Skin of body (tissue), 2 donors: ENCODE results near the gene SGCA. TPM values are rescaled to one million over a fixed set of nuclear protein-coding genes. Genes with fewer than 3 reads are reported as not detected.

Experiments used
- DNase-seq: peaks from one replicate; lab custom pipeline; 2025; lab: John Stamatoyannopoulos, UW
- total RNA-seq: library from RNA; depleted of rRNA; stranded (reverse); fragments of >200 nt; gene quantifications from one replicate; pipeline ENCODE4 v1.2.3, GENCODE V29; 2014

The SGCA gene
- total RNA-seq, 1 donor from 2014 or later: 14.6 TPM

DNA sequence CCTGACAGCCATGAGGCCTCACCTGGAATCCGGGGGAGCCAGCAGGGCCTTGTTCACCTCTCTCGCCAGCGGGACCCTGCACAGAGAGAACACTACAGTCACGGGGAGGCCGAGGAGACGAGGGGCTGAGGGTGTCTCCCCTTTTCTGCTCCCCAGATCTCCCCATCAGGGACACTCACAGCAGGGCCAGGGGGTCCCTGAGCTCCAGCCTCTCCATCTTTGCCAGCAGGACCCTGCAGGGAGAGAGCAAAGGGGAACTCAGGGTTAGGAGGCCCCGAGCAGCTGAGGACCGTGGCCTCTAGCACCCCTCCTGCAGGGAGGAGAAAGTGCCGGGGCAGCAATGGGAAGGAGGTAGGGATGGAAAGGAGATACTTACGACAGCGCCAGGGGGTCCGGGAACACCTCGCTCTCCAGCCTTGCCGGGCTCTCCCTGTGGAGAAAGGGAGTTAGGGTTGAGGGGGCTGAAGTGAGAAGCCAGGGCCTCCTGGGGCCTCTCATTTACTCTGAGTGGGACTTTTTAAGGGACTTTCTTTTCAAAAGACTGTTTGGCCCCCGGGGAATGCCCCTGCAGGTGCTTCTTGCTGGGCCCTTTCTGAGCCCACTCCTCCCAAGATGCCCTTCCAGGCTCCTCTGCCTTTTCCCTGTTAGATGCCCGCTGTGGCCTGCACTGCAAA lies 26.9 kb downstream of the SGCA start:
- DNase-seq: no peak

DNA sequence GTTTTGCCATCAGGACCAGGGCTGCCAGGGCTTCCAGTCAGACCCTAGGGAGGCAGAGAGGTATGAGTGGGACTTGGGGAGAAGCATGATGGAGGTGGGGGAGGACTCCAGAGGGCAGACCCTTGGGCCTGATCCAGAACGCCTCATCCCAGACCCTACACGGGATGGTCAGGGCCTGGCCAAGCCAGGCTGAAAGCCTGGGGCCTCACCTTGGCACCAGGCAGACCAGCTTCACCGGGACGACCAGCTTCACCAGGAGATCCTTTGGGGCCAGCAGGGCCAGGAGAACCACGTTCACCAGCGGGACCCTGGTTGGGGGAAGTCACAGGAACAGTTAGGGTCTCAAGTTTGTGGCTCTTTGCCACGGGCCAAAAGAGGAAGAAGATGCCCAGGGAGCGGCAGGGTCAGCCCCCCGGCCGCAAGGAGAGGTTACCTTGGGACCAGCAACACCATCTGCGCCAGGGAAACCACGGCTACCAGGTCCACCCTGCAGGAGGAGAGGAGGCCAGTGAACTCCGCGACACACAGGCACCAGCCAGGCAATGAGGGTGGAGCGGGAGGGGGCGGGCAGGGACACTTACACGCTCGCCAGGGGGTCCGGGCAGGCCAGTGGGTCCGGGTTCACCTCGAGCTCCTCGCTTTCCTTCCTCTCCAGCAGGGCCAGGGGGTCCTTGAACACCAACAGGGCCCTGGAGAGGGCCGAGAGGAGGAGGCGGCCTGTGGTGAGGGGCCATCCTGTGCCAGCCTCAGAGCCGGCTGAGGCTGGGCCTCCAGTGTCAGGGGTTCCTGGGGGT lies 28.5 kb downstream of the SGCA start:
- no peak for DNase-seq

DNA sequence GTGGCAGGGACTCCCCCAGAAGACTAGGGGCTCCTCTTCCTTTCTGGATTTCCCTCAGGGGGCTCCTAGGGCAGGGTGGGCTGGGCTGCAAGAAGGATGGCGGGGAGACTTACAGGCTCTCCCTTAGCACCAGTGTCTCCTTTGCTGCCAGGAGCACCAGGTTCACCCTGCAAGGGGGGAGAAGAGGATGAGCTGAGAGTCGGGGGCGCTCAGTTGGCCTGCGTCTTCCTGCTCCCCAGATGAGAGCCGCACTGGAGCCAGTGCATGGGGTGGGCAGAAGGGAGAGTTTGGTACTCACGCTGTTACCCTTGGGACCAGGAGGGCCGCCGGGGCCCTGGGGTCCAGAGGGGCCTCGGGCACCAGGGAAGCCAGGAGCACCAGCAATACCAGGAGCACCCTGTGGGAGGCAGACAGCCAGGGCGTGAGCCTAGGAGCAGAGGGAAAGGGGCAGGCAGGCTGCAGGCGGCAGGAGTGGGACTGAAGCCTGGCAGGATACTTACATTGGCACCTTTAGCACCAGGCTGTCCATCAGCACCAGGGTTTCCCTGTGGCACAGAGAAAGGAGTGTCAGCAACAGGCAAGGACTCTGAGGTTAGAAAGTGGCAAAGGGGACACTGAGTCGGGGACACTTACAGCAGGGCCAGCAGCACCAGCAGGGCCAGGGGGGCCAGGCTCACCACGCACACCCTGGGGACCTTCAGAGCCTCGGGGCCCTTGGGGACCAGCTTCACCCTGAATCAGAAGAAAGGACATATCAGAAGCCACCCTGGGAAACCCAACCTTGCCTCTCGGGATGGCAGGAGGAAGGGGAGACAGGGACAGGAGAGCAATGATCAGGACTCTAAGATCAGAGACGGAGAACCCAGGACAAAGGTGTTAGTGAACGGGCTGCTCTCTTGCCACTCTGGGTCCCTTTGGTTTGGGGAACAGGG lies 29.4 kb downstream of the SGCA start:
- no peak for DNase-seq

DNA sequence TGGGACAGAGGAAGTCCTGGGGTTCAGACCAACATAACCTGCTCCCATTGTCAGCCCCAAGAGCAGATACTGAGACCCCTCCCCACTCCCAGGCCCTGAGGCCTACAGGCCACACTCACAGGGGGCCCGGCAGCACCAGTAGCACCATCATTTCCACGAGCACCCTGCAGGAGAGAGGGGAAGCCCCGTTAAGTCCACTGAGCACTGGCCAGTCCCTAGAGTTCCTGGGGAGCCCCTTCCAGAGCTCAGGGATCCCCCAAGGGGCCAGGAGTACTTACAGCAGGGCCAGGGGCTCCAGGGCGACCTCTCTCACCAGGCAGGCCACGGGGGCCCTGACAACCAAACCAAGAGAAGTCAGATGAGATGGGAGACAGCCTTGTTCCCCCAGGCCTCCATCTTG lies 30.2 kb downstream of the SGCA start:
- no peak for DNase-seq

DNA sequence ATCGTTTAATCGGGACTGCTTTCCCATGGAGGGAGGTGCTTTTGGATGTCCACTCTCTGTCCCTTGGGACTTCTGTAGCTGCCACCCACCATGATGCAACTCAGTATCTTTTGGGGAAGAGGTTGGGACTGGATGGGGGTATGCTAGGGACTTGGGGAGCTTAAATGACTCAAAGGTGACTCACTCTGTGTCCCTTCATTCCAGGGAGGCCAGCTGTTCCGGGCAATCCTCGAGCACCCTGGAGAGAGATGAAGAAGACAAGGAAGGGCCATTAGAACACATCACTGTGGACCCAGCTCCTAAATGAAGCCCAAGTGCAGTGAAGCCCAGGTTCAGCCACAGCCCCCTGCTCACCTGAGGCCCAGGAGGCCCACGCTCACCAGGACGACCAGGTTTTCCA lies 31.0 kb downstream of the SGCA start:
- DNase-seq: no peak

DNA sequence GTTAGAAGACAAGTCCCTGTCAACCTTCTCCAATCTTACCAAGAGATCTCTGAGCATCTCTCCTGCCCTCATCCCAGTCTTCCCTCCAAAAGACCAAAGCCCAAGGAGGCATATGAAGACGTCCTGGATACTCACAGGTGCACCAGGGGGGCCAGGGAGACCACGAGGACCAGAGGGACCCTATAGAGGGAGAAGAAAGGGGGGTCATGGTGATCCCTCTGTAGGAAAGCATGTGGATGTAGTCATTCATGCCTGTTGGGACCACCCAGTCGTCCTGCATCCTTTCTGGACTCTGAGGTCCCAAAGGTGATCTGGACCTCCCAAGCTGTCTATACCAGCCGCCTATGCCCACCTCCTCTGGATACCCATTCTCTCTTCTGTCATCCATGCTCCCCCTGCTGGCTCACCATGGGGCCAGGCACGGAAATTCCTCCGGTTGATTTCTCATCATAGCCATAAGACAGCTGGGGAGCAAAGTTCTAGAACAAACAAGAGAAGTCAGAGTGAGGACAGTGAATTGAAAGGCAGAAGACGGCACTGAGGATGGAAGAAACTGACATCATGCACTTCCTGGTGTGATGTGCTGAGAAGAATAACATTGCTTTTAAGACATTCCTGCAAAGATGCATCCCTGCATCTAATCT lies 32.3 kb downstream of the SGCA start:
- no peak for DNase-seq

DNA sequence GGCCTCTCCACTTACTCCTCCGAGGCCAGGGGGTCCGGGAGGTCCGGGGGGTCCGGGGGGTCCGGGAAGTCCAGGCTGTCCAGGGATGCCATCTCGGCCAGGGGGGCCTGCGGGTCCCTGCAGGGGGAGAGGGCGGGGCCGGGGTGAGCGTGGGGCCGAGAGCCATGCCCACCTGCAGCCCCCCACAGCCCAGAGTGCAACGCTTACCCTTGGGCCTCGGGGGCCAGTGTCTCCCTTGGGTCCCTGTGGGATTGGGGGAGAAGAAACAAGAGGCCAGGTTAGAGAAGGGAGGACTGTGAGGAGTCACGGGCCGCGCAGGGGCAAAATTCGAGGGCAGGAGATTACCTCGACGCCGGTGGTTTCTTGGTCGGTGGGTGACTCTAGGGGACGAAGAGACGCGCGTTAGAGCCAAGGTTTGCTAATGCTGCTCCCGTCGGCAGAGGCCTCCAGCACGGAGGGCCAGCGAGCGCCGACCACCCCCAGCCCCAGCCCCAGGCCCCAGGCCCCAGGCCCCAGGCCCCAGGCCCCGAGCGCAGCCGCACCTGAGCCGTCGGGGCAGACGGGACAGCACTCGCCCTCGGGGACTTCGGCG lies 33.5 kb downstream of the SGCA start:
- DNase-seq: no peak

DNA sequence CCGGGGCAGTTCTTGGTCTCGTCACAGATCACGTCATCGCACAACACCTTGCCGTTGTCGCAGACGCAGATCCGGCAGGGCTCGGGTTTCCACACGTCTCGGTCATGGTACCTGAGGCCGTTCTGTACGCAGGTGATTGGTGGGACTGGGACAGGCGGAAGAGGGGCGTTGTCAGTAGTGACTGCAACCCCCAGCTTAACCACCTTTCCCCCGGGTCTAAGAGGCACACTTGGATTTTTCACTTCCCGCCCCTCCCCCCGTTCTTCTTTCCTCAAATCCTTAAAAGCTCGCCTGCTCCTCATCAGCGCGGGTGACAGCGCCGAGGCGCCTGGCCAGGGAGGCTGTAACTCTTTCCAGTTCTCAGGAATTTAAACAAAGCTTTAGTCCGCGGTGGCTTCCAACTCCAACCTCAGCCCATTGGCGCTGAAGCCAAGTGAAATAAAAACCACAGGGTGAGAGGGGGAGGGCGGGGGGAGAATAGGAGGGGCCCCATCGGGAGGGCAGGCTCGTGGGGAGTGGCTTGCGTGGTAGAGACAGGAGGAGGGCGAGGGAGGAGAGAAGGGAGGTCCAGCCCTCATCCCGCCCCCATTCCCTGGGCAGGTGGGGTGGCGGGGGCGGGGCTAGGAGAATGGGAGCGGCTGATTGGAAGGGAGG lies 34.1 kb downstream of the SGCA start:
- DNase-seq: peak; percentile 93

DNA sequence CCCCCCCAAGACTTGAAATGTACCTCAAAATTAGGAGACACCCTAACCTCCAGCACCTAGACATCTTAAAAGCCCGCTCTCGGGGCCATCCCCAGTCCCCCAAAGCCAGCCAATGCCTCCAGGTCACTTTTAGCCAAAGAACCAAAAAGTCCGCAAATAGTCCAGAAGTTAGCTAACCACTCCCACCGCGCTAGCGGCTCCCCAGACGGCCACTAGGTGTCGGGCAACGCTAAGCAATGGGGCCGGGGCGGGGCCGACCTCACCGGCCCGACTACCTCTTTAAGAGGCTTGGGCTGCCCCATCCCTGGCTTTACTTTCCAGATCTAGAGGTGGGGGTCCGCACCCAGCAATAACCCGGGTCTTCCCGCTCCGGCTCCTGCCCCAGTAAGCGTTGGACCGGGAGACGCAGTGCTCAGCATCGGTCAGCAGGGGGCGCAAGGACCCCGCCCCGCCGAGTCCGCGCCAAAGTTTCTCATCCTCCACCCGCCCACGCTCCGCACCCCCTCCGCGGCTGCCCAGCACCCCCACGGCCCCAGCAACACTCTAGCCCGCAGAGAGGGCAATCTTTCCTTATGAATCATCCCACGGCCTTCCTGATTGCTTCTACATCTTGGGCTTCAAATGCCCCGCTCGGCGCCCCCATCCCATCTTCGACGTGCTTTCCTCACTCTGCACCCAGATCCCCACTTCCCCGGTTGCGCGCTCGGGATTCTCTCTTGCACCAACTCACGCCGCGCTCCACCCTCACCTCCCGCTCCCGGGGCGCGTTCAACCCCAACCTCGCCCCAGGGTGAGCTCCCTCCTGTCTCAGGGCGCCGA lies 34.9 kb downstream of the SGCA start:
- peak; percentile 93 for DNase-seq

DNA sequence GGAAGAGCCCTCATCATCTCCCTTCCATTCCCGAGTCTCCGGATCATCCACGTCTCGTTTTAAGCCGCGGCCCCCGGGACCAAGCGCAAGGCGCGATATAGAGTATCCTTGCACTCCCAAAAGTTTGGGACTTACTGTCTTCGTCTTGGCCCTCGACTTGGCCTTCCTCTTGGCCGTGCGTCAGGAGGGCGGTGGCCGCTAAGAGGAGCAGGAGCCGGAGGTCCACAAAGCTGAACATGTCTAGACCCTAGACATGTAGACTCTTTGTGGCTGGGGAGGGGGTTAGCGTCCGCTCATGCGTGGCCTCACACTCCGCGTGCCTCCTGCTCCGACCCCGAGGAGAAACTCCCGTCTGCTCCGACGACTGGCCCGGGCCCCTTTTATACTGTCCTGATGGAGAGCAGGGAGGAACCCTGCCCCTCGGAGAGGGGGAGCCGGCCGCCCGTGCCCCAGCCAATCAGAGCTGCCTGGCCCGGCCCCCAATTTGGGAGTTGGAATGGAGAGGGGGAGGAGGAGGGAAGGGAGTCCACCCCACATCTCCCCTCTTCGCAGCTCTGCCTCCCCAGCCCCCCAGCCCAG lies 35.6 kb downstream of the SGCA start, which contains the start of gene COL1A1:
Gene COL1A1 (minus strand): TSS at position 356 of the 579 bp plus-strand sequence. CDS start 118 bp downstream, at position 238.
- peak; percentile 89 for DNase-seq

DNA sequence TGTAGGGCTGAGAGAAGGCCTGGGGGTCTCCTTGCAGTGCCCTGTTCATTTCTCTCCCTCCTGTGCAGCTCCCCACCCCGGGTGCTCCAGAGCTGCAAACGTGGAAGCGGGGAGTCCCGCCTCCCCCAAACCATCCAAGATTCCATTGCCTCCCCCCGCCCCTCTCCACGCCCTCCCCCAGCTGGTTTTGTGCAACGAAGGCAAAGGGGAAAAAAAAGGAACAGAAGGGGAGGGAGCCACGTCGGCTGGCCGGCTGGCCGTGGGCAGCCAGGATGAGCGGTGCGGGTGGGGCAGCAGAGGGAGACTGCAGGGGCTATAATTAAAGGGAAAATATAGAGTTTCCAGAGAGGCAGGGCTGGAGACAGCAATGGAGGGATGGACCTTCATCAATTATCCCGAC lies 37.3 kb downstream of the SGCA start:
- DNase-seq: peak; percentile 89

DNA sequence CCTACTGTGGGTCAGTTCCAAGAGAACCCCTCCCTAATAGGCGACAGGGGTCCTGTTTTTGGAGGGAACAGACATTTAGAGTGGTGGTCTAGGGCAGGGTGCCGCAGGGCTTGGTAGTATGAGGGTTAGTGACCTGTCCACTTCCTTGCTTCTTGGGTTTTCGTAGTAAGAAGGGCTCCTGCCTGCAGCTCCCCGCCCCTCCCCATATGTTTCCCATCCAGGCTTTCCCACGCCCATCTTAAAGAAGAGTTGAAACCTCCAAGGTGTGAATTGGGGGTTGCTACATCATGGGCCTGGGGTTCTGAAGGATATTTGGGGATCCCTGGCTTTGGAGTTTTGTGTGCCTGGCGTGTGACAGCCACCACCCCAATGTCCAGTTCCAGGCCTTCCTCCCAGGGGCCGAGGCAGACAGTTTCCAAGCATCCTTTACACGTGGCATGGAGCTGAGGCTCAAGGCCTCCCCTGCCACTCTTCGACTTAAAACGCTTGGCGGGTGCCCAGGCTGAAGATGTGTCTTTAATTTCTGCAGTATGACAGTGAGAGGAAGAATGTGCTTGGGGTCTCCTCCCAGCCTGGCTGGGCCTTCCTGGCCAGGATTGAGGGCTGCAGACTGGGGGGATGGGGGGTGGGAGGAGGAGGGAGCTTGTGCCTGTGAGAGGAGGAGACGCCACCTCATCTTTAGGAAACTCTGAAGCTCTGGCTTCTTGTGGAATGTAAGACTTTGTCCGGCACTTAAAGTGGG lies 38.0 kb downstream of the SGCA start:
- DNase-seq: peak; percentile 96

DNA sequence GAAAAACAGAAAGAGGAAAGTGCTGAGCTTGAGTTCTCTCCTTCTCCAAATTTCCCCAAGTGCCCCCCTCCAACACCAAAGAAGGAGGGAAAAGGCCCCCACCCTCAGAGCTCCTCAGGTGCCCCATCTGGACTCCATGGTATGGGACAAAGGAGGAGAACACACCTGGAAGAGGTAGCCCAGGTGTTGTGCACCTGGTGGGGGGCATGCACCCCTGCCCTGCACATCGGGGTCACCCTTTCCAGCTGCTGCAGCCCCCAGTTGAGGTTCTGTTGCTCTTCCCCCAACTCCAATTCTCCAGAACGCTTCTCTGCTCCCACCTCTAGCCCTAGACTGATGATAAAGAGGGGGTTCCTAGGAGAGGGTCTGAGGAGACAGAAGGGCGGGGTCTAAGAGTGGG lies 38.6 kb downstream of the SGCA start:
- no peak for DNase-seq

DNA sequence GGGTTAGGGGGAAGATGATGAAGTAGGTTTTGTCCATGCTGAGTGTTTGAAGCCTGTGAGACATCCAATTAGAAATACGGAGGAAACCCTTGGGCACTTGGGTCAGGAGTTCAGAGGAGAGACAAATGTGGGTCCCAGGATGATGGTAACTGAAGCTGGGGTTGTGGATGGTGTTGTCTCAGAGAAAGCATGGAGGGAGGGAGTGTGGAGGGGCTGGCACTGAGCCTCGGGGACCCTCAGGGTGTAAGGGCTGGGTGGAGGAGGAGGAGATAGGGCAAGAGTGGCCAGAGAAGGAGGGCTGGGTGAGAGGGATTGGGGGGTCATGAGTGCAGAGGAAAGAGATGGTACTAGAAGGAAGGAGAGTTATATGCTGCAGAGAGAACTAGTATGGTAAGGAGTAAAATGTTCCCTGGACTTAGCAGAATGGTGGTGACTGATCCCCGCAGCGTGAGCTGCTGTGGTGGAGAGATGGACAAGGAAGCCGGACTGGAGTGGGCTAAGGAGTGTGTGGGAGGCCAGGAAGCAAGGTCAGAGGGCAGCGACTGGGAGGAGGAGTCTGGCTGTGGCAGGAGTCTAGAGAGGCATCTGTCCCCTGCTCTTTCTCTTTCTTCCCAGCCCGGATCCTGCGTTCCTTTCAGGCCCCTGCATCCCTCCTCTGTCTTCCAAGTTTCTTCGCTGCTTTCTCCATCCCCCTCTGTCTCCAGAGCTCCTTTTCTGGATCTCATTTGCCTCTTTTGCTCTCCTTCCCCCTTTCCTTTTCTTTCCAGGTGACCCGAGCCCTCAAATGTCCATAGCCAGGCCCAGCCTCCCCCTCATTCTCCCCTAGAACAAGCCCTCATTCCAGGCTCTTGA lies 39.5 kb downstream of the SGCA start:
- DNase-seq: no peak

DNA sequence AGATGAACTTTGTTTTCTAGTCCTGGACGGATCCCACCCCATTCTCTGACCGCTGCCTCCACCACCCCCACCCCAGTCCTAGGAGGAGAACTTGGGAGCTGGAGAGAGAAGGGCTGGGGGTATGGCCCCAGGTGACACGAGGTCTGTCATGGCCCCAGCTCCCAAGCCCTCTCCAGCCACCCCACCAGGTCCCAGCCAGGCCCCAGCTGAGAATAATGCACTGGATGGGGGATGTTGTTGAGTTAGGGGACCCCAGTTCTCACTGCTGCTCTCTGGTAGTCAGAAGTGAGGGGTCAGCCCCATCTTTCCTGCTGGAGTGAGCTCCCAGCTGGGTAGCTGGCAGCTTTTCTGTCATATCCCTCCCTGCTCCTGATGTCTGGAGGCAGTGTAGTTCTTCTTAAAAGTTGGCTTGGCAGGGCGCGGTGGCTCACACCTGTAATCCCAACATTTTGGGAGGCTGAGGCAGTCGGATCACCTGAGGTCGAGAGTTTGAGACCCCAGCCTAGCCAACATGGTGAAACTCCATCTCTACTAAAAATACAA lies 40.2 kb downstream of the SGCA start:
- DNase-seq: no peak

DNA sequence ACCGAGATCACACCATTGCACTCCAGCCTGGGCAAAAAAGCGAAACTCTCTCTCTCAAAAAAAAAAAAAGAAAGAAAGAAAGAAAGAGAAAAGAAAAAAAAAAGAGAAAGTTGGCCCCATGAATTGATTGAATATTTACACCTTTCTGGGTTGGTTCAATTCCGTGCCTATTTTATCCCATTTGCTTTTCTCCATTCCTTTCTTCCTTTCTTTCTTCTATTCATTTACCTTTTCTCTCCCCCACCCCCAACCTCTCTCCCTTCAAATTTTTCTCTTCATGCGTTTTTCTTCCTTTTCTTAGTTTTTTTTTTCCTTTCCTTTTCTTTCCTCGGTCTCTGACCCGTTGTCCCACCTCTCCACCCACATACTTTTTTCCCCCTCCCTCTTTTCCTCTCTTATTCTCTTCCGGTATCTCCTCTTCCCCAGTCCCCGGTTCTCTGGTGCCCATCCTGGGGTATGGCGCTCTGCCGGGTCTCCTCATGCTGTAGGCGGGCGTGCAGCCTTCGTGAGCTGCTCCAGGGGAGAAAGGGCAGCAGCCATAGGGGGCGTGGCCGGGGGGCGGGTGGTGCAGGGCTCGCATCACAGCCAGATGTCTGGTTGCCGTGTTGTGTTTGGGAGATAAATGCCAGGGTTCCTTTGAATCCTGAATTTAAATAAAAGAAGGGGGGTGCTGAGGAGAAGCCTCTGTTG lies 40.9 kb downstream of the SGCA start:
- DNase-seq: no peak

DNA sequence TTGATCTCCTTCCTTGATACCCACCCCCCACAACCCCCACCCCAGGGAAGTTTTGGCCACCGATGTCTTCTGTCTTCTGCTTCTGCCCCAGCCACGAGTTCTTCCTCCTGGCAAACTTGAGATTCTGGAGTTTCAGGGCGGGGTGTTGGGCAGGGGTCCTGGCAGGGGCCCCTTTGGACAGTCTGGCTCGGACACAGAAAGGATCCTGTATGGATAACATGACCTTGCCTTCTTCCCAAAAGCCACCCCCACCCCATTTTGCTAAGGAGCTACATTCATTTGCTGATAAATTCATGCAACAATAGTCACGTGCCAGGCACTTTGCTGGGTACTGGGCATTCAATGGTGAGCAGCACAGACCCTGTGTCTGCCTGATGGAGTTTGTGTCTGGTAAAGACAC lies 41.5 kb downstream of the SGCA start:
- no peak for DNase-seq
